Measurements from ENCODE around the gene PNPLA8.

The PNPLA8 gene

GRCh38 chr7:108528183-108528712, 2.3 kb upstream of the PNPLA8 start:
- DNase-seq (ENCODE audit: low read depth), result no peak

GRCh38 chr7:108526768-108527017, 758 bp upstream of the PNPLA8 start:
- no peak for DNase-seq (ENCODE audit: low read depth)
- H3K4me3 ChIP-seq (ENCODE audit: low read depth, low read length), result peak overlapping the region; percentile 83
- TF ChIP-seq, protein P1, sequence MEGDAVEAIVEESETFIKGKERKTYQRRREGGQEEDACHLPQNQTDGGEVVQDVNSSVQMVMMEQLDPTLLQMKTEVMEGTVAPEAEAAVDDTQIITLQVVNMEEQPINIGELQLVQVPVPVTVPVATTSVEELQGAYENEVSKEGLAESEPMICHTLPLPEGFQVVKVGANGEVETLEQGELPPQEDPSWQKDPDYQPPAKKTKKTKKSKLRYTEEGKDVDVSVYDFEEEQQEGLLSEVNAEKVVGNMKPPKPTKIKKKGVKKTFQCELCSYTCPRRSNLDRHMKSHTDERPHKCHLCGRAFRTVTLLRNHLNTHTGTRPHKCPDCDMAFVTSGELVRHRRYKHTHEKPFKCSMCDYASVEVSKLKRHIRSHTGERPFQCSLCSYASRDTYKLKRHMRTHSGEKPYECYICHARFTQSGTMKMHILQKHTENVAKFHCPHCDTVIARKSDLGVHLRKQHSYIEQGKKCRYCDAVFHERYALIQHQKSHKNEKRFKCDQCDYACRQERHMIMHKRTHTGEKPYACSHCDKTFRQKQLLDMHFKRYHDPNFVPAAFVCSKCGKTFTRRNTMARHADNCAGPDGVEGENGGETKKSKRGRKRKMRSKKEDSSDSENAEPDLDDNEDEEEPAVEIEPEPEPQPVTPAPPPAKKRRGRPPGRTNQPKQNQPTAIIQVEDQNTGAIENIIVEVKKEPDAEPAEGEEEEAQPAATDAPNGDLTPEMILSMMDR (conservative IDR thresholded peaks at IDR 0.05; ENCODE audit: low read depth, low read length), result no peak

More at GRCh38 chr7:108528183-108528712, 2.3 kb upstream of the PNPLA8 start:
- no peak overlapping the region for H3K4me3 ChIP-seq (ENCODE audit: low read depth, low read length)
- TF ChIP-seq, protein P1 (conservative IDR thresholded peaks at IDR 0.05; ENCODE audit: low read depth, low read length), result no peak

GRCh38 chr7:108525327-108525984, 479 bp downstream of the PNPLA8 start:
- TF ChIP-seq, protein P1 (conservative IDR thresholded peaks at IDR 0.05; ENCODE audit: low read depth, low read length), result no peak
- DNase-seq (ENCODE audit: low read depth), result peak; percentile 61
- peak overlapping the region; percentile 92 for H3K4me3 ChIP-seq (ENCODE audit: low read depth, low read length)

DNA sequence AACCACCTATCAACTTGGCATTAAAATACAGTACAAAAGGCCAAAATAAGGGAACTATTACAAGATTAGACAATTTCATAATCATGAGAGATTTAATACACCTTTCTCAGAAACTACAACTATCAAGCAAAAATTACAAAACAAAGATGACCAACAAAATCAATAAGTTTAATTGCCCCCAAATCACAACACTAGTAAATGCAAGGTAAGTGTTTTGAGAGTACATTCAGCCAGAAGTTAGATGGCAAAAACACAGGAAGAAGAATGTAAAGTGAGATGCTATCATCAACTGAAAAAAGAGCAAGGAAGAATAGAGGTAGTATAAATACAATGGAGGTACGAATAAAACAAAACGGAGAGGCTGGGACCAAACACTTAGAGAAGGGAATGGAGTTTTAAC, 3.2 kb downstream of the PNPLA8 start:
- no peak for DNase-seq (ENCODE audit: low read depth)
- TF ChIP-seq, protein P1 (conservative IDR thresholded peaks at IDR 0.05; ENCODE audit: low read depth, low read length), result no peak
- H3K4me3 ChIP-seq (ENCODE audit: low read depth, low read length), result no peak overlapping the region

- TF ChIP-seq, protein P1 (conservative IDR thresholded peaks at IDR 0.05; ENCODE audit: low read depth, low read length), result no peak
- no peak overlapping the region for H3K4me3 ChIP-seq (ENCODE audit: low read depth, low read length)
- DNase-seq (ENCODE audit: low read depth), result no peak
These were observed 8.0 kb downstream of the PNPLA8 start for GRCh38 chr7:108517951-108518350.

DNA sequence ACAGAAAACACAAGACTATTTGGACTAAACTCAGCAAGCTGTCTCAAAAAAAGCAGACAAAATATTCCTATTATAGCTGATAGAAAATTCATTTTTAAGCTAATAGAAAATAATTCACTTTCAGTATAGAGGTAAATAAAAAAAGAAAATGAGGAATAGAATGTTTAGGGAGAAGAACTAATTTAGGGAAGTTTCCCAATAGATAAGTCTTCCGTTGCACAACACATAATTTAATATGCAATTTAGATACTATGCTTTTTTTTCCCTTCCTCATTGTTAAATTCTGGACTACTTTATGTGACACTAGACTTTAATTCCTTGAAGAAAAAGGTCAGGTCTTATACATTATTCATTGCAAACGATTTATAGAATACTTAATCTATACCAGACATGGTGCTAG, 10.3 kb downstream of the PNPLA8 start:
- DNase-seq (ENCODE audit: low read depth), result no peak
- TF ChIP-seq, protein P1 (conservative IDR thresholded peaks at IDR 0.05; ENCODE audit: low read depth, low read length), result no peak
- H3K4me3 ChIP-seq (ENCODE audit: low read depth, low read length), result no peak overlapping the region

- peak; percentile 34 for DNase-seq (ENCODE audit: low read depth)
- no peak overlapping the region for H3K4me3 ChIP-seq (ENCODE audit: low read depth, low read length)
- TF ChIP-seq, protein P1 (conservative IDR thresholded peaks at IDR 0.05; ENCODE audit: low read depth, low read length), result no peak
These were observed 10.9 kb downstream of the PNPLA8 start for GRCh38 chr7:108515013-108515412.

Measured in choroid plexus epithelial cell (primary cell).